ENCODE data around the gene LAMTOR4.
A peak's percentile ranks its signal among the peaks of the same experiment; 100 is the strongest.

LAMTOR4 gene

DNA sequence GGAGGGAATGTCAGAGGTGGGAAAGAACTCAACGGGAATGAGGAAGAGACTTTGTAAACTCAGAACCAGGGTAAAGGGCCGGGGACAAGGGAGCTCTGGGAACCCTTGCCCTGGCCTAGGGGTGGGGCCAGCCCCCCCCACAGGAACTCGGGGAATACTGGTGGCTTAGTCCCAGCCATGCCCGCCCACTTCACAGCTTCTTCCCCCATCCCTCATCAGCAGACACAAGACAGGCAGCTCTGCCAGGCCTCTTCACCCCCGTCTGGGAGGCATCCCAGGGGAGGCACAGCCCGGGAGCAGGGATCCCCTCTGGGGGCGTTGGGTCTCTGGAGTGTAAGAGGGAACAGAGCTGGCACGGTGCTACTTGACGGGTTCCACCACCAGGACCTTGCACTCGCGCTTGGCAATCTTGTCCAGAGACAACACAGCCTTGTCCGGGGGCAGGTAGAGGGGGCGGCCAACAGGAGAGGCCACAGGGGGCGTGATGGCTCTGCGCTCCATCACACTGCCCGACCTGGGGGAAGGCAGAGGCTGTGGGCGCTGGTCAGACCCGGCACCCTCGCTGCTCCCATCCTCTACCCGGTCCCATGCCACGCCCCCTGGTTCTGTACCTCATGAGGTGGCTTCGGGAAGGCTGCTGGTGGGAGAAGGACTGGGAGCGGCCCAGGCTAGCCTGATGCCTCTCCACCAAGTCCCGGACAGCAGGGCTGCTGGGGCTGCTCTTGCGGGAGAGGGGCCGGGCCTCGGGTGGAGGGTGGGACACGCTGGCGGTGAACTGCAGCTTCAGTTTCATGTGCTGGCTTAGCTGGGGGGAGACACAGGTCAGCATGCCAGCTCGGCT, 6.2 kb downstream of the LAMTOR4 start:
- DNase-seq, result no peak

GRCh38 chr7:100155553-100156317, 7.0 kb downstream of the LAMTOR4 start:
- no peak for DNase-seq

DNA sequence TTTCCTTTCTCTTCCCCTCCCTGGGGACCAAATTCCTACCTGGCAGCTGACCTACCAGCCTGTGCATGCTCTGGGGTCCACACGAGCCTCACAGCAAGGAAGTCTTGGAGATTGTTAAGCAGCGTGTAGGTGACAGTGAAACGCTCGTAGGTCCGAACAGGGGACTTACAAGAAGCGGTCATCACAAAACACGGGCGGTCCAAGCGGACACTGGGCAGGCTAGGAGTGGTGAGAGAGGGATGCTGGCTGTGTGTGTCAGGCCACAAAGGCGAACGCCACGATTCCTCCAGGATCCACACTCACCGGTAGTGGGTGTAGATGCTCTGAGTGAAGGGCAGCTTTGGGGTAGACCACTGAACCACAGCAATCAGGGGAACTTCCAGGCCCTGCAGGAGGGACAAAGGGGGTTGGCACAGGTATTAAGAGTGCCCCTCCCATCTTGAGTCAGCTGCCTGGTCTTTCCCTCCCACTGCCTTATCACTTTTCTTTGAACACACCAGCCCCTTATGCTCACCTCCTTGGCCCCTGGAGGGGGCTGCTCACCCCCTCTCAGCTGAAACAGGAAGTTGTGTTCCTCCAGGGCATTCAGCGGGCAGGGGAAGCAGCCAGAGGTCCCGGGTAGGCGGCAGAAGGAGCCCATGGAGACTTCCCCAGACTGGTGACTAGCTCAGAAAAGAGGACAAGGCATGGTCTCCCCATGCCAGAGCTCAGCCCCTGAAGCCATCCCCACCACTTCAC, 7.8 kb downstream of the LAMTOR4 start:
- no peak for DNase-seq

- no peak for DNase-seq
Observed at GRCh38 chr7:100157069-100157333, 8.3 kb downstream of the LAMTOR4 start.

DNA sequence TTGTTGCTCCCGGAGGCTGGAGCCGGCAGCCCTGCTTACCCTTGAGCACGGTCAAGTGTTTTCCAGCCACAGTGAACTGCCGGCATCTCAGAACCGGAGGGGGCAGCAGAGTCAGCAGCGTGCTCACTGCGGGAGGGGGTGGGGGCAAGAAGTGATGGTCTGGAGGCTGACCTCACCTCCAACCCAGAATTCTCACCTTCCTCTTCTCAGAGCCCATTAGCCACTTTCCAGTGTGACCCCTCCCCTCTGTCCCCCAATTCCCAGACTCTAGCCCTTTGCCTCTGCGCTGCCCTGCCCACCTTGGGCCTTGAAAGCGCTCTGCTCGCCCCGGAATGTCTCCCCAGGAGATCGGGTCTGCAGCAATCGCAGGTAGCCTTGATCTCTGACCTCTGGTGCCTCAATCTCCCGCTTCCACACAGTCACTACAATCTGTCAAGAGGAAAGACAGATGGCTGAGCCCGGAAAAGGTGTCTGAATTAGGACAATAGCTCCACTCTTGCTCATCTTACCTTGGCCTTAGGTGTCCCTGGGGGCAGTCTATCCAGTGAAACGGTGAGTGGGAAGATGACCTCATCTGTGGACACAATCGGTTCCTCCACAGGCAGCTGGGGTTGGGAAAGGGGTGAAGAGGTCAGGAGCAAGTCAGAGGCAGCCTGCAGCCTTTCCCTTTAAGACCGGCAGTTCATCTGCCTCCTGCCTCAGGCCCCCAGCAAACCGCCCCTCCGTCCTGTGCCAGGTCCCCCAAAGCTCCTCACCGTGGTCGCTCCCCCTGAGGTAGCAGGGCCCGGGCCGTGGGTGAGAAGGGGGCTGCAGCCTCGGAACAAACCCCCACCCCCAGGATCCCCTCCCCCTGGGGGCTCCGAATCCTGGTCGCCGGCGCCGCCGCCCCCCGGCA, 8.9 kb downstream of the LAMTOR4 start:
- DNase-seq, result no peak

- peak; percentile 66 for DNase-seq
Observed at GRCh38 chr7:100158229-100159098, 9.7 kb downstream of the LAMTOR4 start, which contains the start of gene TRAPPC14. TRAPPC14 (minus strand) TSS chr7:100158723; CDS start chr7:100158499, 224 bp downstream.

DNA sequence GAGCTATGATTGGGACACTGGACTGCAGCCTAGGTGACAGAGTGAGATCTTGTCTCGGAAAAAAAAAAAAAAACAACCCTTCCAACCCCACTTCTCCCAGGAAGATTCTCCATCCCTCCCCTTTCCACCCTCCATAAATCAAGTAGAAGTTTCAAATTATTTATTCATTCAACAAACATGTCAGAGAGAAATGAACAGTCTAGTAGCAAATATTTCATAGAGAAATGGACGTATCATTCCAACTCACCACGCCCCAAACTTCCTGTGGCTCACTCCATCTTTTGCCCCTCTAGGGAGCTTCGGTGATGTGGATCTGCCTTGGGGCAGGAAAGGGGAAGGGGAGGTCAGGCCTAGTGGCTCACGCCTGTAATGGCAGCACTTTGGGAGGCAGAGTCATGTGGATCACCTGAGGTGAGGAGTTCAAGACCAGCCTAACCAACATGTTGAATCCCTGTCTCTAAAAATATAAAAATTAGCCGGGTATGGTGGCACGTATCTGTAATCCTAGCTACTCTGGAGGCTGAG, 10.4 kb downstream of the LAMTOR4 start:
- DNase-seq, result no peak

DNA sequence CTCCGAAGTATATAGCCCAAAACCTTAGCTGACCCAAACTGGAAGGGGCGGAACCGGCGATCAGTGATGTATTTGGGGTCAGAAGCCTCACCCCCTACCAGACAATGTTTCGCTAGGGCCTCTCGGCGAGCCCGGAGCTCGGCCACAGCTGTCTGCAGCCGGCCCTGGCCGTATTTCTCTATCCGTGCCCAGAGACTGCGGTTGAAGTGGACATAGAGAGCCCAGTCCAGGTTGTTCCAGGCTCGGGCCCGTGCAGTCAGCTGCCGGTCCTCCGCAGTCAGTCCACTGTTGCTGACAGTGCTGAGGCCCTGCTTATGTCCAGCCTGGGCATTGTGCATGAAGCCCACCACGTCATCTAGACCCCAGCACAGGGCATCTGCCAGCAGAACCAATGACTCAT, 11.3 kb downstream of the LAMTOR4 start:
- DNase-seq, result no peak

- DNase-seq, result no peak
Observed at GRCh38 chr7:100163006-100163531, 14.4 kb downstream of the LAMTOR4 start.

DNA sequence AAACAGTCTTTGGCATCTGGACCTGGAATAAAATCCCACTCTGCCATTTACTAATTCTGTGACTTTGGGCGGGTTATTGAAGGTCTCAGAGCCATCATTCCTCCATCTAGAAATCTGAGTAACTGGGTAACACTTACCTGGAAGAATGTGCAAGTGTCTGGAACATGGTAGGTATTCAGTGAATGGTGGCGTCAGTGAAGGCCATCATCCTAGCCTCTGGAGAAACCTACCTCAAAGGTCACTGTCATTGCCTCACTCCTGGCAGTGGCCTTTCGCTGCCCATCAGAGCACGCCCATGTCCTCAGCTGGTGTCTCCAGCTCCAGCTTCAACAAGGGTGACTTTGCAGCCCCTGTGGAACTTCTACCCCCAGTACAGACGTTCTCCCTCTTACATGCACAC, 15.2 kb downstream of the LAMTOR4 start:
- no peak for DNase-seq

- no peak for DNase-seq
Observed at GRCh38 chr7:100166317-100166940, 17.7 kb downstream of the LAMTOR4 start.

DNA sequence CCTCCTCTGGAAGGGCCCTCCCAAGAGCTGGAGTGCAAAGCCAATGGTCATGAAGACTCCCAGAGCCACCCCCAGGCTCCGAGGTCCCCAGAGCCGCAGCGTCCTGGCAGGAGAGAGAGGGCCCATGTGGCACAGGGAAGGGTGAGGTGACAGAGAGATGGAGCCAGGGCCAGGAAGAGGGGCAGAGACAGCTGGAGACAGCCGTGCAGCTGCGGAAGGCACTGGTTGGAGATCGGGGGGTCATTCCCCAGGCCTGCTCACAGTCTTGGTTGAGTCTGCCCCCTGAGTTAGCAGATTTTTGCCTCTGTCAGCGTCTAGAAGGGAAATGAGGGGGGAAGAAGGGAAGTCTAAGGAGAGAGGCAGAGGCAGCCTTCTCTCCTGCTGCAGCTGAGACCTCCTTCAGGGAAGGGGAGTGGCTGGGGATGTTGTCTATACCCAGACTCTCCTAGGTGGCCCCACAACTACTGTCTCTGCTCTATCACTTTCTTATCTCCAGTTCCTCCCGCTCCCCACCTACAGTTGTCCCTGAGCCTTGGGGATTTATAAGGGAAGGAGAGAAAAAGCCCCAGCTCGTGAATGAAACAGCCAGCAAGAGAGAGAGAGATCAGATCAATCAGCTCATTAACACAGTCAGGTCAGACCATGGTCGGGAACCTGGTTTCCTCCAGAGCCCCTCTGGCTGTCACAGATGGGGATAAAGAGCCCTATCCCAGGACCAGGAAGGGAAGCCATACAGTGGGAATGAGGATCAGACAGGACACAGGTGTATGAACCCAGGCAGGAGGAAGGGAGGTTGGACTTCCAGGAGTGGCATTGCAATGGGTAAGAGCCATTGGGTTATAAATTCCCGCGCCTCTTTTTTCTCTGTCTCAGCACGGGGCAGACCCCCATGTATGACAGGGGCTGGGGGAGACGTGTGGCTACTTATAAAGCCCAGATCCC, 18.5 kb downstream of the LAMTOR4 start:
- no peak for DNase-seq

GRCh38 chr7:100167912-100168323, 19.2 kb downstream of the LAMTOR4 start:
- DNase-seq, result no peak

GRCh38 chr7:100169147-100169850, 20.6 kb downstream of the LAMTOR4 start:
- no peak for DNase-seq

GRCh38 chr7:100170101-100170897, 21.6 kb downstream of the LAMTOR4 start:
- no peak for DNase-seq

GRCh38 chr7:100171087-100171681, 22.5 kb downstream of the LAMTOR4 start:
- DNase-seq, result no peak

GRCh38 chr7:100171840-100172239, 23.1 kb downstream of the LAMTOR4 start:
- DNase-seq, result no peak

Measured in GOT3 (cell line).